H9 (cell line): ENCODE results near the gene ACTN2. TPM values are rescaled to one million over a fixed set of nuclear protein-coding genes. Genes with fewer than 3 reads are reported as not detected.

Source experiments
- DNase-seq: peaks from one replicate; pipeline ENCODE4 v3.0.0-alpha.2; 2017
- H2AFZ ChIP-seq: one replicate; pipeline ENCODE4 v1.6.1; 2013; ENCODE audit warnings: mild to moderate bottlenecking, low read length, control low read depth, moderate library complexity
- H2AK5ac ChIP-seq: 2 replicates; pipeline ENCODE4 v1.6.1; 2013; ENCODE audit warnings: low read length, control low read depth, mixed read lengths; ENCODE audit not compliant: insufficient read length
- H2BK120ac ChIP-seq: one replicate; pipeline ENCODE4 v1.6.1; 2013; ENCODE audit warnings: low read depth, mild to moderate bottlenecking, low read length, control low read depth, inconsistent platforms; ENCODE audit not compliant: poor library complexity, severe bottlenecking
- H2BK12ac ChIP-seq: 2 replicates; pipeline ENCODE4 v1.6.1; 2013; ENCODE audit warnings: low read length, control low read depth, mixed read lengths, low read depth; ENCODE audit not compliant: insufficient read length
- H2BK15ac ChIP-seq: 2 replicates; pipeline ENCODE4 v1.6.1; 2013; ENCODE audit warnings: low read depth, low read length, control low read depth
- H2BK20ac ChIP-seq: one replicate; pipeline ENCODE4 v1.6.1; 2013; ENCODE audit warnings: low read depth, mild to moderate bottlenecking, low read length, control low read depth, inconsistent platforms; ENCODE audit not compliant: poor library complexity, severe bottlenecking
- H2BK5ac ChIP-seq: 2 replicates; pipeline ENCODE4 v1.6.1; 2013; ENCODE audit warnings: low read length, control low read depth, mixed read lengths; ENCODE audit not compliant: insufficient read length
- H3K14ac ChIP-seq: 2 replicates; pipeline ENCODE4 v1.6.1; 2013; ENCODE audit warnings: low read length, control low read depth; ENCODE audit not compliant: insufficient read depth
- H3K18ac ChIP-seq: 2 replicates; pipeline ENCODE4 v1.6.1; 2013; ENCODE audit warnings: low read depth, mild to moderate bottlenecking, mixed read lengths, low read length, control low read depth; ENCODE audit not compliant: insufficient read length
- H3K23ac ChIP-seq: 2 replicates; pipeline ENCODE4 v1.6.1; 2013; ENCODE audit warnings: low read length, control low read depth, mixed read lengths, low read depth; ENCODE audit not compliant: insufficient read length
- H3K23me2 ChIP-seq: 2 replicates; pipeline ENCODE4 v1.6.1; 2013; ENCODE audit warnings: low read depth, mild to moderate bottlenecking, mixed read lengths, low read length, control low read depth; ENCODE audit not compliant: insufficient read length, poor library complexity, severe bottlenecking
- H3K27ac ChIP-seq: 2 replicates; pipeline ENCODE4 v1.5.1; 2013; ENCODE audit warnings: low read length, control low read depth, mixed read lengths, low read depth; ENCODE audit not compliant: insufficient read length
- H3K27me3 ChIP-seq: 2 replicates; pipeline ENCODE4 v1.6.1; 2013; ENCODE audit warnings: low read length, control low read depth, inconsistent platforms; ENCODE audit not compliant: insufficient read depth
- H3K4ac ChIP-seq: 2 replicates; pipeline ENCODE4 v1.6.1; 2013; ENCODE audit warnings: low read depth, mild to moderate bottlenecking, control low read depth, inconsistent platforms, low read length, moderate library complexity
- H3K4me1 ChIP-seq: 2 replicates; pipeline ENCODE4 v1.6.1; 2013; ENCODE audit warnings: low read length, control low read depth, inconsistent platforms; ENCODE audit not compliant: insufficient read depth
- H3K4me2 ChIP-seq: 2 replicates; pipeline ENCODE4 v1.6.1; 2013; ENCODE audit warnings: low read length, control low read depth, mixed read lengths; ENCODE audit not compliant: insufficient read length, insufficient read depth
- H3K56ac ChIP-seq: 2 replicates; pipeline ENCODE4 v1.6.1; 2013; ENCODE audit warnings: low read depth, mild to moderate bottlenecking, mixed read lengths, low read length, control low read depth; ENCODE audit not compliant: insufficient read length
- H3K79me1 ChIP-seq: 2 replicates; pipeline ENCODE4 v1.6.1; 2013; ENCODE audit warnings: low read depth, mild to moderate bottlenecking, moderate library complexity, low read length, control low read depth, inconsistent platforms; ENCODE audit not compliant: insufficient read depth, poor library complexity, severe bottlenecking
- H3K79me2 ChIP-seq: 2 replicates; pipeline ENCODE4 v1.6.1; 2013; ENCODE audit warnings: low read length, control low read depth, inconsistent platforms; ENCODE audit not compliant: insufficient read depth
- H3K9ac ChIP-seq: 2 replicates; pipeline ENCODE4 v1.6.1; 2013; ENCODE audit warnings: low read length, control low read depth, mixed read lengths; ENCODE audit not compliant: insufficient read length; ENCODE audit errors: extremely low read depth
- H3K9me3 ChIP-seq: one replicate; pipeline ENCODE4 v1.6.1; 2013; ENCODE audit warnings: low read depth, low read length, inconsistent platforms; ENCODE audit not compliant: control insufficient read depth
- H3T11ph ChIP-seq: one replicate; pipeline ENCODE4 v1.6.1; 2013; ENCODE audit warnings: mild to moderate bottlenecking, low read length, control low read depth, inconsistent platforms
- H4K20me1 ChIP-seq: one replicate; pipeline ENCODE4 v1.6.1; 2013; ENCODE audit not compliant: control insufficient read depth, insufficient read length, insufficient read depth
- H4K5ac ChIP-seq: 2 replicates; pipeline ENCODE4 v1.6.1; 2013; ENCODE audit warnings: low read depth, mild to moderate bottlenecking, mixed read lengths, low read length, control low read depth; ENCODE audit not compliant: insufficient read length
- H4K8ac ChIP-seq: replicated peaks from 2 replicates; pipeline ENCODE4 v1.6.1; 2013; ENCODE audit warnings: low read length, control low read depth, mixed read lengths, low read depth; ENCODE audit not compliant: insufficient read length
- H4K91ac ChIP-seq: 2 replicates; pipeline ENCODE4 v1.6.1; 2013; ENCODE audit warnings: low read depth, mild to moderate bottlenecking, moderate library complexity, mixed read lengths, low read length, control low read depth; ENCODE audit not compliant: insufficient read length
- H3K27ac Mint-ChIP-seq, 3 experiments: 2 replicates in 2 of 3; 3 replicates in 1 of 3; pipeline ENCODE4 v1.8.0; 2020 to 2021; ENCODE audit warnings: mixed read lengths in 3 of 3, mild to moderate bottlenecking in 1 of 3, moderate library complexity in 1 of 3
- H3K27me3 Mint-ChIP-seq: 2 replicates; pipeline ENCODE4 v1.8.0; 2021; ENCODE audit warnings: low read depth, mild to moderate bottlenecking, moderate library complexity, mixed read lengths
- H3K36me3 Mint-ChIP-seq, 3 experiments: 2 replicates in 2 of 3; 3 replicates in 1 of 3; pipeline ENCODE4 v1.8.0; 2020 to 2021; ENCODE audit warnings: low read depth in 3 of 3, mixed read lengths in 3 of 3; ENCODE audit not compliant: insufficient read depth in 1 of 3
- H3K4me1 Mint-ChIP-seq, 2 experiments: 2 replicates each; pipeline ENCODE4 v1.8.0; 2020; ENCODE audit warnings: mixed read lengths in 2 of 2
- H3K4me3 Mint-ChIP-seq, 2 experiments: 2 replicates in 1 of 2; 3 replicates in 1 of 2; pipeline ENCODE4 v1.8.0; 2020 to 2021; ENCODE audit warnings: mild to moderate bottlenecking in 2 of 2, mixed read lengths in 2 of 2, moderate library complexity in 1 of 2
- H3K9me3 Mint-ChIP-seq, 2 experiments: 2 replicates in 1 of 2; 3 replicates in 1 of 2; pipeline ENCODE4 v1.8.0; 2020; ENCODE audit warnings: mild to moderate bottlenecking in 2 of 2, mixed read lengths in 2 of 2, moderate library complexity in 1 of 2
- WGBS: extraction: QIAGEN DNeasy Blood & Tissue Kit; methylation state at CpG from one replicate; pipeline ENCODE4 v1.1.7; 2013; ENCODE audit warnings: missing lambda C conversion rate, low lambda C conversion rate, mixed read lengths; ENCODE audit not compliant: insufficient read length; ENCODE audit errors: extremely low coverage; 5-methylcytosine and 5-hydroxymethylcytosine counted together
- total RNA-seq: library from RNA; stranded (reverse); gene quantifications from 2 replicates; pipeline ENCODE4 v1.2.1, GENCODE V29; 2021
- TF ChIP-seq, protein P1 (sequence below): fragments of 200-600 bp; sonication (generic); conservative IDR thresholded peaks from 3 replicates; pipeline ENCODE4 v1.8.0; 2021; ENCODE audit warnings: antibody characterized with exemption, mild to moderate bottlenecking

Gene ACTN2
- total RNA-seq, 1 experiment from 2014 or later, result 2.3 TPM

DNA sequence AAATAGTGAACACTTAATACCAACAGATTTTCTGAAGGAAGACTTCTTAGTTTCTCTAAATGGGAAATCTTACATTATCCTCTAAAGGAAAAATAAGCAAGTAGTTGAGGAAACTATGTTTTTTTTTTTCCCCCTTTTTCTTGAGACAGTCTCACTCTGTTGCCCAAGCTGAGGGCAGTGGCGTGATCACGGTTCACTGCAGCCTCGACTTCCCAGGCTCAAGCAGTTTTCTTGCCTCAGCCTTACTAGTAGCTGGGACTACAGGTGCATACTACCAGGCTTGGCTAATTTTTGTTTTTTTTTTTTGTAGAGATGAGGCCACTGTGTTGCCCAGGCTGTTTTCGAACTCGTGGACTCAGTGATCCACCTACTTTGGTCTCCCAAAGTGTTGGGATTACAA is 112.7 kb downstream of the ACTN2 start:
- Histone ChIP-seq H2BK15ac (no peak overlapping the region), H2AFZ (no peak overlapping the region), H3K27ac (no peak overlapping the region), H3K79me1 (peaks cover 3% of the 10 kb centered on the region), H3K9me3 (no peaks in the 10 kb centered on the region), H3K4ac (no peak overlapping the region), H4K8ac (no peak overlapping the region), H3K56ac (no peak overlapping the region), H2BK20ac (no peak overlapping the region), H3K4me2 (no peak overlapping the region), H4K5ac (no peak overlapping the region), H2BK5ac (no peak overlapping the region), H3K9ac (no peak overlapping the region), H3K79me2 (peaks cover 4% of the 10 kb centered on the region; the same call in 1 of the 2 replicates), H4K91ac (no peak overlapping the region), H3K23ac (no peak overlapping the region), H4K20me1 (no peaks in the 10 kb centered on the region), H2AK5ac (no peak overlapping the region), H3K14ac (no peak overlapping the region), H3K4me1 (no peaks in the 10 kb centered on the region), H3K23me2 (peaks cover 15% of the 10 kb centered on the region), H2BK120ac (no peak overlapping the region), H3K18ac (no peak overlapping the region), H3T11ph (no peak overlapping the region), H2BK12ac (no peak overlapping the region), H3K27me3 (no peaks in the 10 kb centered on the region)
- Mint-ChIP-seq H3K9me3 (no peaks in the 10 kb centered on the region), H3K27me3 (peaks cover 2% of the 10 kb centered on the region; the same call in 1 of the 2 replicates), H3K36me3 (no peaks in the 10 kb centered on the region; a peak in 1 of 7 replicates), H3K4me3 (no peak overlapping the region), H3K27ac (no peak overlapping the region), H3K4me1 (peaks cover 12 to 14% of the 10 kb centered on the region in 2 experiments)
- no CpG with 5 or more reads among the region's 5 CpGs for WGBS
- DNase-seq, result no peak
- TF ChIP-seq, protein P1, sequence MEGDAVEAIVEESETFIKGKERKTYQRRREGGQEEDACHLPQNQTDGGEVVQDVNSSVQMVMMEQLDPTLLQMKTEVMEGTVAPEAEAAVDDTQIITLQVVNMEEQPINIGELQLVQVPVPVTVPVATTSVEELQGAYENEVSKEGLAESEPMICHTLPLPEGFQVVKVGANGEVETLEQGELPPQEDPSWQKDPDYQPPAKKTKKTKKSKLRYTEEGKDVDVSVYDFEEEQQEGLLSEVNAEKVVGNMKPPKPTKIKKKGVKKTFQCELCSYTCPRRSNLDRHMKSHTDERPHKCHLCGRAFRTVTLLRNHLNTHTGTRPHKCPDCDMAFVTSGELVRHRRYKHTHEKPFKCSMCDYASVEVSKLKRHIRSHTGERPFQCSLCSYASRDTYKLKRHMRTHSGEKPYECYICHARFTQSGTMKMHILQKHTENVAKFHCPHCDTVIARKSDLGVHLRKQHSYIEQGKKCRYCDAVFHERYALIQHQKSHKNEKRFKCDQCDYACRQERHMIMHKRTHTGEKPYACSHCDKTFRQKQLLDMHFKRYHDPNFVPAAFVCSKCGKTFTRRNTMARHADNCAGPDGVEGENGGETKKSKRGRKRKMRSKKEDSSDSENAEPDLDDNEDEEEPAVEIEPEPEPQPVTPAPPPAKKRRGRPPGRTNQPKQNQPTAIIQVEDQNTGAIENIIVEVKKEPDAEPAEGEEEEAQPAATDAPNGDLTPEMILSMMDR, result no peak
